Fibroblast of lung (primary cell): Measurements from ENCODE around the gene NUDCD3. TPM values are rescaled to one million over a fixed set of nuclear protein-coding genes. Genes with fewer than 3 reads are reported as not detected.

ENCODE experiments used
- DNase-seq, 2 donors: peaks; one replicate each; pipeline versions ENCODE4 v3.0.0 to v3.0.0-alpha.2; 2010; ENCODE audit warnings: low read depth in 2 of 2
- H2AFZ ChIP-seq: 2 replicates; pipeline ENCODE4 v1.5.1; 2012; ENCODE audit warnings: low read length, control low read depth, inconsistent platforms
- H3K27ac ChIP-seq: 2 replicates; pipeline ENCODE4 v1.5.1; 2011; ENCODE audit warnings: low read length, control low read depth; ENCODE audit not compliant: insufficient read depth
- H3K27me3 ChIP-seq: 2 replicates; pipeline ENCODE4 v1.5.1; 2011; ENCODE audit warnings: mild to moderate bottlenecking, low read length; ENCODE audit not compliant: control insufficient read depth, insufficient read depth
- H3K36me3 ChIP-seq: 2 replicates; pipeline ENCODE4 v1.5.1; 2011; ENCODE audit warnings: low read length; ENCODE audit not compliant: control insufficient read depth, insufficient read depth
- H3K4me1 ChIP-seq: 2 replicates; pipeline ENCODE4 v1.5.1; 2011; ENCODE audit warnings: low read length; ENCODE audit not compliant: control insufficient read depth, insufficient read depth; ENCODE audit errors: extremely low read depth
- H3K4me2 ChIP-seq: 2 replicates; pipeline ENCODE4 v1.5.1; 2011; ENCODE audit warnings: low read length, control low read depth; ENCODE audit not compliant: insufficient read depth; ENCODE audit errors: extremely low read depth
- H3K4me3 ChIP-seq, 4 experiments: fragments of 200-600 bp in 1 of 4; sonication (generic) in 1 of 4; replicated peaks in 1 of 4; 2 replicates each; pipeline ENCODE4 v1.5.1; 2011 to 2016; ENCODE audit warnings: low read length in 4 of 4, low read depth in 3 of 4, mild to moderate bottlenecking in 3 of 4, control low read depth in 2 of 4, inconsistent platforms in 1 of 4, mixed read lengths in 1 of 4; ENCODE audit not compliant: insufficient read depth in 1 of 4; ENCODE audit errors: control extremely low read depth in 1 of 4
- H3K79me2 ChIP-seq: 2 replicates; pipeline ENCODE4 v1.5.1; 2012; ENCODE audit warnings: mild to moderate bottlenecking, low read length, inconsistent platforms; ENCODE audit not compliant: control insufficient read depth, insufficient read depth
- H3K9ac ChIP-seq: 2 replicates; pipeline ENCODE4 v1.5.1; 2011; ENCODE audit warnings: mild to moderate bottlenecking, low read length, control low read depth; ENCODE audit not compliant: insufficient read depth
- H3K9me3 ChIP-seq: 2 replicates; pipeline ENCODE4 v1.5.1; 2012; ENCODE audit warnings: low read depth, low read length; ENCODE audit not compliant: control insufficient read depth, insufficient read depth
- H4K20me1 ChIP-seq: 2 replicates; pipeline ENCODE4 v1.5.1; 2011; ENCODE audit warnings: low read length; ENCODE audit not compliant: control insufficient read depth, insufficient read depth; ENCODE audit errors: extremely low read depth
- CTCF ChIP-seq, 2 donors: IDR thresholded peaks in 1 of 2; conservative IDR thresholded peaks in 1 of 2; 1 replicate in 1 of 2; 2 replicates in 1 of 2; pipeline ENCODE4 v1.5.1; 2011 to 2012; ENCODE audit warnings: low read length in 2 of 2, control low read depth in 1 of 2, inconsistent platforms in 1 of 2, low read depth in 1 of 2, mild to moderate bottlenecking in 1 of 2
- EZH2 ChIP-seq: IDR thresholded peaks from 2 replicates; pipeline ENCODE4 v1.5.1; 2012; ENCODE audit warnings: low read length, control low read depth, mild to moderate bottlenecking; ENCODE audit errors: missing control alignments
- polyA plus RNA-seq, 2 donors: library from polyadenylated mRNA; depleted of rRNA in 1 of 2; stranded (reverse) in 1 of 2; unstranded in 1 of 2; fragments of >200 nt; gene quantifications; 2 replicates each; pipeline ENCODE4 v1.2.1, GENCODE V29; 2011 to 2012; ENCODE audit warnings: missing spikeins in 1 of 2
- total RNA-seq: library from RNA; depleted of rRNA; stranded (reverse); fragments of >200 nt; gene quantifications from 2 replicates; pipeline ENCODE4 v1.2.1, GENCODE V29; 2014

NUDCD3 gene
- total and polyA plus RNA-seq, 2 donors (not counting 1 experiment from before 2014, with no cell fraction given) = 51.9 to 68.7 TPM

- H2AFZ ChIP-seq = no peak overlapping the region
- peaks cover 14% of the 10 kb centered on the region for H3K36me3 ChIP-seq
- peak; percentile 69 to 81 for DNase-seq
- H3K27ac ChIP-seq = peak overlapping the region; percentile 39
- H4K20me1 ChIP-seq = no peaks in the 10 kb centered on the region
- H3K4me1 ChIP-seq = no peaks in the 10 kb centered on the region
- H3K27me3 ChIP-seq = no peaks in the 10 kb centered on the region
- no peak overlapping the region for H3K9ac ChIP-seq
- H3K79me2 ChIP-seq = peaks cover 17% of the 10 kb centered on the region
- peak; percentile 96 to 98 for TF ChIP-seq CTCF (conservative IDR thresholded peaks at IDR 0.05 in 1 of 2, IDR thresholded peaks at IDR 0.05 in 1 of 2; ENCODE audit: low read depth in 1 of 2, low read length in 2 of 2)
- no peak for TF ChIP-seq EZH2
- H3K4me3 ChIP-seq = no peak overlapping the region
- no peak overlapping the region for H3K4me2 ChIP-seq
- no peaks in the 10 kb centered on the region for H3K9me3 ChIP-seq
Observed at GRCh38 chr7:44477063-44477830, 13.2 kb downstream of the NUDCD3 start.

GRCh38 chr7:44476313-44476712, 14.1 kb downstream of the NUDCD3 start:
- Histone ChIP-seq H3K27ac (no peak overlapping the region), H3K79me2 (peaks cover 23% of the 10 kb centered on the region), H3K4me3 (no peak overlapping the region), H2AFZ (no peak overlapping the region), H3K9ac (no peak overlapping the region), H3K4me2 (no peak overlapping the region), H3K9me3 (no peaks in the 10 kb centered on the region), H3K36me3 (peaks cover 13% of the 10 kb centered on the region), H3K27me3 (no peaks in the 10 kb centered on the region), H3K4me1 (no peaks in the 10 kb centered on the region), H4K20me1 (no peaks in the 10 kb centered on the region)
- TF ChIP-seq EZH2 (no peak), CTCF (conservative IDR thresholded peaks at IDR 0.05 in 1 of 2, IDR thresholded peaks at IDR 0.05 in 1 of 2; ENCODE audit: low read depth in 1 of 2, low read length in 2 of 2) (no peak)
- DNase-seq = no peak

- Histone ChIP-seq H3K79me2 (peaks cover 31% of the 10 kb centered on the region), H3K4me2 (no peak overlapping the region), H3K27ac (no peak overlapping the region), H3K9ac (no peak overlapping the region), H3K9me3 (no peaks in the 10 kb centered on the region), H3K4me3 (no peak overlapping the region), H3K27me3 (no peaks in the 10 kb centered on the region), H4K20me1 (no peaks in the 10 kb centered on the region), H3K4me1 (no peaks in the 10 kb centered on the region), H2AFZ (no peak overlapping the region), H3K36me3 (peaks cover 7% of the 10 kb centered on the region)
- peak in 1 of 2 donors; percentile 49 for DNase-seq
- TF ChIP-seq CTCF (conservative IDR thresholded peaks at IDR 0.05 in 1 of 2, IDR thresholded peaks at IDR 0.05 in 1 of 2; ENCODE audit: low read depth in 1 of 2, low read length in 2 of 2) (no peak), EZH2 (no peak)
Observed at GRCh38 chr7:44473295-44473694, 17.2 kb downstream of the NUDCD3 start.
